ENCODE results near the gene RASA3. TPM values are rescaled to one million over a fixed set of nuclear protein-coding genes. Genes with fewer than 3 reads are reported as not detected.

Gene RASA3
- total RNA-seq, 1 donor from 2014 or later = 14.6 TPM

DNA sequence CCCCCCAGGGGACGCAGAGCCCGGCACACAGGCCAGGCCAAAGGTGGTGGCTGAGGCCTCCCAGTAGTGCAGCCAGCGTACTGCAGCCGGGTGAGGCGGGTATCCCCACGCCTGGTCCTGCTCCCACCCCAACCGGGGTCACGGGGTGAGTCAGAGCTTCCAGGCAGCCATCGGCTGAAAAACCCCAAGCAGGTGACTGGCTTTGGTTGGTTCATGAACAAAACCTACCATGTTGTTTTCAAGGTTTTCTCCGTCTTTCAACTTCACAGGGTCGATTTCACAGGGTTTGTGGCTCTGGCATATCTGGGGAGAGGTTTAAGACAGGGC is 116.5 kb downstream of the RASA3 start:
- H3K4me3 Mint-ChIP-seq = no peak overlapping the region
- H3K27me3 Mint-ChIP-seq (ENCODE audit: low read depth) = no peaks in the 10 kb centered on the region
- DNase-seq (ENCODE audit: low spot score in 2 of 2, unreplicated experiment in 2 of 2) = no peak
- H3K4me1 Mint-ChIP-seq = peaks cover 2% of the 10 kb centered on the region
- TF ChIP-seq, protein P1, sequence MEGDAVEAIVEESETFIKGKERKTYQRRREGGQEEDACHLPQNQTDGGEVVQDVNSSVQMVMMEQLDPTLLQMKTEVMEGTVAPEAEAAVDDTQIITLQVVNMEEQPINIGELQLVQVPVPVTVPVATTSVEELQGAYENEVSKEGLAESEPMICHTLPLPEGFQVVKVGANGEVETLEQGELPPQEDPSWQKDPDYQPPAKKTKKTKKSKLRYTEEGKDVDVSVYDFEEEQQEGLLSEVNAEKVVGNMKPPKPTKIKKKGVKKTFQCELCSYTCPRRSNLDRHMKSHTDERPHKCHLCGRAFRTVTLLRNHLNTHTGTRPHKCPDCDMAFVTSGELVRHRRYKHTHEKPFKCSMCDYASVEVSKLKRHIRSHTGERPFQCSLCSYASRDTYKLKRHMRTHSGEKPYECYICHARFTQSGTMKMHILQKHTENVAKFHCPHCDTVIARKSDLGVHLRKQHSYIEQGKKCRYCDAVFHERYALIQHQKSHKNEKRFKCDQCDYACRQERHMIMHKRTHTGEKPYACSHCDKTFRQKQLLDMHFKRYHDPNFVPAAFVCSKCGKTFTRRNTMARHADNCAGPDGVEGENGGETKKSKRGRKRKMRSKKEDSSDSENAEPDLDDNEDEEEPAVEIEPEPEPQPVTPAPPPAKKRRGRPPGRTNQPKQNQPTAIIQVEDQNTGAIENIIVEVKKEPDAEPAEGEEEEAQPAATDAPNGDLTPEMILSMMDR (IDR thresholded peaks at IDR 0.05; ENCODE audit: unreplicated experiment) = no peak
- H3K27ac Mint-ChIP-seq = no peak overlapping the region
- H3K36me3 Mint-ChIP-seq = peaks cover 2% of the 10 kb centered on the region
- no peaks in the 10 kb centered on the region for H3K9me3 Mint-ChIP-seq

DNA sequence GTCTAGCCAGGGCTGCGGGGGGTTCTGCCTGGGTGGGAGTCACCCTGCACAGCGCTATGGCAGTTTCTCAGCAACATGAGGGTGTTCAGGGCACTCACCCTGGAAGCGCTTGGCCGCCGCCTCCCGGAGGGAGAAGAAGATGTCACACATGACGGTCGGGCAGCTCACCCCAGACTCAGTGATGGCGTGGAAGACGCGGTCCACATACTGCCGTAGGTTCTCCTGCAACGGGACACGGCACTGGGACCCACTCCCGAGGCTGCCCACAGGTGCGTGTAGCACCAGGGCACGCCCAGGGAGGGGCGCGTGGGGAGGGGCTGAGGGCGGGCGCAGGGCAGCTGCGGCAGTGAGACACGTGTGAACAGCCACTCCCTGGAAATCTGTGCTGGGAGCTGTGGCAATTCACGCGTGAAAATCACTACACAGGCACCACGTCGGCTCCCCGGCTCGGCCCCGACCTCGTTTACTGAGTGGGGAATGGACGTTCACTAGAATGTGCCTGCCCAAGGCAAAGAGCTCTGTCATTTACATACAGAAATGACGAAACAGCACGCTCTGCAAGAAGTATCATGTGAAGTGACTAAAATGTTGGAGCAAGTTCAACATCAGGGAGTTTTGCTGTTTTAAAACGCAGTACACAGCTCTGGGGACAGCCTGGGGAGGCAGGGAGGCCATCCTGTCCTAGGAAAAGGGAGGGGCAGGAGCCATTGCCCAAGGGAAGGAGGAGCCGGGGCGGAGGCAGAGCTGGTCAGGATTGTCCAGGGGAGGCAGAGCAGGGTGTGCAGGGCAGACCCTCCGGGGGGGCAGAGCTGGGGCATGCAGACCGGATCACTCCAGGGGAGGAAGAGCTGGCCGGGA is 117.1 kb downstream of the RASA3 start:
- peaks cover 2% of the 10 kb centered on the region for H3K4me1 Mint-ChIP-seq
- TF ChIP-seq, protein P1 (IDR thresholded peaks at IDR 0.05; ENCODE audit: unreplicated experiment) = no peak
- H3K4me3 Mint-ChIP-seq = no peak overlapping the region
- H3K36me3 Mint-ChIP-seq = peaks cover 5% of the 10 kb centered on the region
- DNase-seq (ENCODE audit: low spot score in 2 of 2, unreplicated experiment in 2 of 2) = no peak
- H3K27ac Mint-ChIP-seq = no peak overlapping the region
- H3K27me3 Mint-ChIP-seq (ENCODE audit: low read depth) = no peaks in the 10 kb centered on the region
- H3K9me3 Mint-ChIP-seq = no peaks in the 10 kb centered on the region

DNA sequence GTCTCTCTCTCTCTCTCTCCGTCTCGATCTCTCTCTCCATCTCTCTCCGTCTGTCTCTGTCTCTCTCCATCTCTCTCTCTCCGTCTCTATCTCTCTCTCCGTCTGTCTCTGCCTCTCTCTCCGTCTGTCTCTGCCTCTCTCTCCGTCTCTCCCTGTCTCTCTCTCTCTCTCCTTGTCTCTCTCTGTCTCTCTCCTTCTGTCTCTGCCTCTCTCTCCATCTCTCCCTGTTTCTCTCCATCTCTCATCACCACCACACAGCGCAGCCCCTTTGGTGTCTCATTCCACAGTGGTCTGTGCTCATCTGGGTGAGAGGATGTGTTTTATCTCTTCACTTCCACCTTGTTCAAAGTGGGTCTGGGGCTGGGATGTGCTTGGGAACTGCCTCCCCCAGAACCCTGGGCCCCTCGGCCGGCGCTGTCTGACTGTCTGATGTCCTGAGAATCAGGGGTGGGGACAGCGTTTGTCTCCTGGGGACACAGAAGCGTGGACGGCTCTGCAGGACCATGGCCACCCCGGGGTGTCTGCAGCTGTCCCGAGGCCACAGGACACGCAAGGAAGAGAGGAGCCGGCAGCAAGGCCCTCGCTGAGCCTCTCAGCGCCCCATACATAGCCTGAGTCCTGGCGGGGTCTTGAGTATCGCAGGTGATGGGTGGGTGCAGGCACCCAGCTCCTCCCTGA is 118.3 kb downstream of the RASA3 start:
- no peaks in the 10 kb centered on the region for H3K9me3 Mint-ChIP-seq
- no peak overlapping the region for H3K4me3 Mint-ChIP-seq
- peaks cover 10% of the 10 kb centered on the region for H3K36me3 Mint-ChIP-seq
- DNase-seq (ENCODE audit: low spot score in 2 of 2, unreplicated experiment in 2 of 2) = no peak
- TF ChIP-seq, protein P1 (IDR thresholded peaks at IDR 0.05; ENCODE audit: unreplicated experiment) = no peak
- no peak overlapping the region for H3K27ac Mint-ChIP-seq
- H3K4me1 Mint-ChIP-seq = peaks cover 2% of the 10 kb centered on the region
- no peaks in the 10 kb centered on the region for H3K27me3 Mint-ChIP-seq (ENCODE audit: low read depth)

DNA sequence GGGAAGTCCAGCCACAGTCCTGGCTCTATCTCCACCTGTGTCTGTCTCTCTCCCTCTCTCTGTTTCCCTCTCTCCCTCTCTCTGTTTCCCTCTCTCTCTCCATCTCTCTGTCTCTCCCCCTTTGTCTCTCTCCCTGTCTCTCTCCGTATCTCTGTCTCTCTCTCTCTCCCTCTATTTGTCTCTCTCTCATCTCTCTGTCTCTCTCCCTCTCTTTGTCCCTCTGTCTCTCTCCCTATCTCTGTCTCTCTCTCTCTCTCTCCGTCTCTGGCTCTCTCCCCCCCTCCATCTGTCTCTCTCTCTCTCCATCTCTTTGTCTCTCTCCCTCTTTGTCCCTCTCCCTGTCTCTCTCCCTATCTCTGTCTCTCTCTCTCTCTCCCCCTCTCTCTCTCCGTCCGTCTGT is 119.1 kb downstream of the RASA3 start:
- Mint-ChIP-seq H3K27me3 (ENCODE audit: low read depth) (no peaks in the 10 kb centered on the region), H3K36me3 (peaks cover 12% of the 10 kb centered on the region), H3K4me3 (no peak overlapping the region), H3K27ac (no peak overlapping the region), H3K9me3 (no peaks in the 10 kb centered on the region), H3K4me1 (peaks cover 2% of the 10 kb centered on the region)
- TF ChIP-seq, protein P1 (IDR thresholded peaks at IDR 0.05; ENCODE audit: unreplicated experiment) = no peak
- no peak for DNase-seq (ENCODE audit: low spot score in 2 of 2, unreplicated experiment in 2 of 2)

DNA sequence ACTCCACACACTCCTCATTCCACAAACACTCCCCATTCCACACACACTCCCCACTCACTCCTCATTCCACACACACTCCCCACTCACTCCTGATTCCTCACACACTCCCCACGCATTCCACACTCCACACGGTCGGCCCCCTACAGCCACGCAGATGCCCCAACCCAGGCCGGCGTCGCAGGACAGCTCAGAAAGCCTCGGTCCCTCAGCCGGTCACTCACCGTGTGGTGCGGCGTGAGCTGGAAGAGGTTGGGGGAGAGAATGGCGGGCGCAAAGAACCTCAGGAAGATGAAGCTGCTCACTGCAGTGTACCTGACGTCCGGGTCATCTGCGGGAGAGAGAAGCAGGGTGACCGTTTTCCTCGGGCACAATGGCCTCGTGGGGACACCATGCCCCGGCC is 119.5 kb downstream of the RASA3 start:
- H3K9me3 Mint-ChIP-seq = no peaks in the 10 kb centered on the region
- TF ChIP-seq, protein P1 (IDR thresholded peaks at IDR 0.05; ENCODE audit: unreplicated experiment) = no peak
- H3K4me1 Mint-ChIP-seq = peaks cover 2% of the 10 kb centered on the region
- no peak overlapping the region for H3K27ac Mint-ChIP-seq
- H3K4me3 Mint-ChIP-seq = no peak overlapping the region
- H3K36me3 Mint-ChIP-seq = peaks cover 12% of the 10 kb centered on the region
- H3K27me3 Mint-ChIP-seq (ENCODE audit: low read depth) = no peaks in the 10 kb centered on the region
- no peak for DNase-seq (ENCODE audit: low spot score in 2 of 2, unreplicated experiment in 2 of 2)
